ENCODE results near the gene MORN1.

DNA sequence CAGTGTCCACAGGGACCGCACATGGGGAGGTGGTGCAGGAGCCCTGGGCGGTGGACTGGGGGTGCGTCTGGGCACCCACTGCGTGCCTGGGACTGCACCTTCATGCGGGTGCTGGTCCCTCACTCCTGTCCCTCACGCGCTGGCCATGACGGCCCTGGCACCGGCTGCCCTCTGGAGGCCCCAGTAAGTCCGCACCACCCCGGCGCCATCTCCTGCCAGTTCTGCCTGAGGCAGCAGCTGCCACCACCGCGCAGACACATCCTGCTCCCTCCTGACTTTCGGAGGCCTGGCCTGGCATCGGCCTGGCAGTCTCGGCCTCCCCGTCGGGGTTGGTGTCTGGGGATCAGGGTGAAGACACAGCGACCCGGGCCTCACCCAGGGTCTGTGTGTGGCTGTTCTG, 64.8 kb downstream of the MORN1 start:
- TF ChIP-seq, protein P1, sequence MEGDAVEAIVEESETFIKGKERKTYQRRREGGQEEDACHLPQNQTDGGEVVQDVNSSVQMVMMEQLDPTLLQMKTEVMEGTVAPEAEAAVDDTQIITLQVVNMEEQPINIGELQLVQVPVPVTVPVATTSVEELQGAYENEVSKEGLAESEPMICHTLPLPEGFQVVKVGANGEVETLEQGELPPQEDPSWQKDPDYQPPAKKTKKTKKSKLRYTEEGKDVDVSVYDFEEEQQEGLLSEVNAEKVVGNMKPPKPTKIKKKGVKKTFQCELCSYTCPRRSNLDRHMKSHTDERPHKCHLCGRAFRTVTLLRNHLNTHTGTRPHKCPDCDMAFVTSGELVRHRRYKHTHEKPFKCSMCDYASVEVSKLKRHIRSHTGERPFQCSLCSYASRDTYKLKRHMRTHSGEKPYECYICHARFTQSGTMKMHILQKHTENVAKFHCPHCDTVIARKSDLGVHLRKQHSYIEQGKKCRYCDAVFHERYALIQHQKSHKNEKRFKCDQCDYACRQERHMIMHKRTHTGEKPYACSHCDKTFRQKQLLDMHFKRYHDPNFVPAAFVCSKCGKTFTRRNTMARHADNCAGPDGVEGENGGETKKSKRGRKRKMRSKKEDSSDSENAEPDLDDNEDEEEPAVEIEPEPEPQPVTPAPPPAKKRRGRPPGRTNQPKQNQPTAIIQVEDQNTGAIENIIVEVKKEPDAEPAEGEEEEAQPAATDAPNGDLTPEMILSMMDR (IDR thresholded peaks at IDR 0.05), result no peak
- no peak for TF ChIP-seq POLR2A (IDR thresholded peaks at IDR 0.05)
